ENCODE results near the gene DAB2IP.

- TF ChIP-seq FOXM1 (IDR thresholded peaks at IDR 0.05; ENCODE audit: borderline replicate concordance) (no peak), CTBP1 (IDR thresholded peaks at IDR 0.05; ENCODE audit: borderline replicate concordance) (no peak), HDGF (IDR thresholded peaks at IDR 0.05; ENCODE audit: borderline replicate concordance) (no peak), NFRKB (IDR thresholded peaks at IDR 0.05) (no peak), SP1 (IDR thresholded peaks at IDR 0.05) (no peak), BHLHE40 (IDR thresholded peaks at IDR 0.05; ENCODE audit: borderline replicate concordance) (no peak), ZNF384 (IDR thresholded peaks at IDR 0.05) (no peak), SUZ12 (IDR thresholded peaks at IDR 0.05) (no peak)
These were observed 169.0 kb downstream of the DAB2IP start for GRCh38 chr9:121820286-121821005.
